Activated CD4-positive, CD25-positive, alpha-beta regulatory T cell treated with anti-CD3 and anti-CD28 coated beads, Interleukin-2, amount 50 U/mL, for 72 hours (primary cell): ENCODE results near the gene VAPB.
A peak's percentile ranks its signal among the peaks of the same experiment; 100 is the strongest.

Source experiments
- DNase-seq: peaks from one replicate; pipeline ENCODE4 v3.0.0; 2021

VAPB gene

DNA sequence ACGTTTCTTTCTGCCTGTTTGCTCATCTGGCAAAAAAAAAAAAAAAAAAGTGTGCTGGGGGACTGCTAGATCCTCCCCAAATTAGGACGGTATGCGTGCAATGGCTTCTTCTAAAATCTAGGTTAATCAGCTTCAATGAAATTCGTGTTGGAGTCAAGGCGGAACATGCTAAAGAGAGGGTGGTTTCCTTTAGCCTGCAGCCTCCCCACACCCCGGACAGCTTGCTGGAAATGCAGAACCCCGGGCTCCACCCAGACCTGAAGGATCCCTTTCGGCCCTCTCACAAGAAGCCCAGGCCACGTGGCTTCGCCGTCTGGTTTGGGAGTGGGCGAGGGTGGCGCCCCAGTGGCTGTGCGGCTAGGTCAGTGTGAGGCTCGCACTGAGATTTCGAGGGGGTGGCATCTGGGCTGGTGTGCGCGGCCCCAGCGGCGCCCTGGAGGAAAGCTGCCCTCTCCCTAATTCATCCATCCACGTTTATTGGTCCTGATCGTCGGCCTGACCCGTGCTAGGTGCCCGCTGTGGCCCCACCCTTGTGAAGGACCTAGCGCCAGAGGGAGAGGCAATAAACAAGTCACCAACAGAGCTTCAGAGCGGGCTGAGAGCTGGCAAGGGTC, 77.2 kb downstream of the VAPB start:
- no peak for DNase-seq

DNA sequence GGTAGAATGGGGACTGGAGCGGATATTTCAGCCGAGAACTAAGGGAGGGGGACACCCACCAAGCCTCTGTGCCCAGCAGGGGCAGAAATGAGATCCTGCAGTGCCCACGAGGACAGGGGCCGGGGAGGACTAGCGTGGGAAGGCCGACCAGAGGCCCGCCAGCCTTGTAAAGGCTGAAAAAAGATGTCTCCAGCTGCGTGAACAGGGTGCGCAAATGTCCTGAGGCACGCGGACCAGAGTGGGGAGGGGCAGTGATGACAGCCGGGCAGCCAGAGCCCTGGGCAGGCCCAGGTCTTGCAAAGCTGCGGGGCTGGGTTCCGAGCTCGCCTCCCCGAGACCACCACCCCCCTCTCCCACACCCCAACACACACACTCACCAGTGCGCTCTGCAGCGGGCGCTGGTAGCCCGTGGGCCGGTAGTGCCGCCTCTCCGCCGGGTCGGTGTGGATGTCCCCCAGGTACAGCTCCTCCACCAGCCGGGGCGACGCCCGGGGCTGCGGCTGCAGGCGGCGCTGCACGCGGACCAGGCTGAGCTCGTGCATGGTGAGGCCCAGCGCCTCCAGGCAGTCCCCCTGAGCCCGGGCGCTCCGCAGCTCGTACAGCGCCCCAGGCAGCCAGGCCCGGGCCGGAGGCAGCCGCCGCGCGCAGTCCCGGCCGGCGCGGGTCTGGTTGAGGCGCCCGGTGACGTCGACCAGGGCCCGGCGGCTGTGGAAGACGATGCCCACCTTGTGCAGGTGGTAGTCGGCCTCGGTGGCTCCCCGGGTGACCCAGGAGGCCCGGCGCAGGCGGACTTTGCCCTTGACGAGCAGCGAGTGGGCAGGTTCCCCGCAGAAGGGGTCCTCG, 77.9 kb downstream of the VAPB start:
- DNase-seq: no peak

DNA sequence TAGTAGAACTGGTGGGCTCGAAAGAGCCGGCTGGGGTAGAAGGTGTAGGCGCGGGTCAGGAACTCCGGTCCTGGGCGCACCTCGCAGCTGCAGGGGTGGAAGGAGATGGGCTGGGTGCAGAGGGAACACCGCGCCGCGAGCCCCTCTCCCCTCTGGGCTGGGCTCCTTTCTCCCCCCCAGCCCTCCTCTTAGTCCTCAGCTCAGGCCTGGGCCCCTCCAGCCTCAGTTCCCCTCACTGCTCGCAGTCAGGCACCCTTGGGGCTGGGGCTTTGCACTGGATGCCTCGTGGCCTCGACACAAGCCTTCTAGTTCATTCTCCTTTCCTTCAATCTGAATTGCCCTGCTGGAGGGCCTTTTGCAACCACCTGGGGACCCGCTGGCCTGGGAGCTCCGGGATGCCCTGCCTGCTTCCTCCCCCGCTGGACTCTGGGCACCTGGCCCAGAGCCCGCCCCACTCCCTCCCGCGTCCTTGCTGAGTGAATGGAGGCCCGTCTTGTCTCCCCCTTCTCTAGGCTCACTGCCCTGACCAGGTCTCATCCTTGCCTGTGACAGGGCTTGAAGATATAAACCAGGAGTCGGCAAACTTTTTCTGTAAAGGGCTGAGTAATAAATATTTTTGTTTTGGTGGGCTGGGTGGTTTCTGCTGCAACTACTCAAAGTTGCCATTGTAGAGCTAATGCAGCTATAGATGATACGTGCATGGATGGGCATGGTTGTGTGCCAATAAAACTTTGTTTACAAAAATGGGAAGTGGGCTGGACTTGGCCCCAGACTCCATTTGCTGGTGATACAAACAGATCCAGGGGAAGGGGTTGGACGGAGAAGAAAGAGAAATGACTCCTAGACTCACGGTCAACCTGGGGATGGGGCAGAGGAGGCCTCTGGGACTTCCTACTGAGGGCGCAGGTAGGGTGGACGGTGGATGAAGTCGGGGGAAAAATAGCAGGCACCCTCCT, 78.8 kb downstream of the VAPB start:
- DNase-seq: no peak

DNA sequence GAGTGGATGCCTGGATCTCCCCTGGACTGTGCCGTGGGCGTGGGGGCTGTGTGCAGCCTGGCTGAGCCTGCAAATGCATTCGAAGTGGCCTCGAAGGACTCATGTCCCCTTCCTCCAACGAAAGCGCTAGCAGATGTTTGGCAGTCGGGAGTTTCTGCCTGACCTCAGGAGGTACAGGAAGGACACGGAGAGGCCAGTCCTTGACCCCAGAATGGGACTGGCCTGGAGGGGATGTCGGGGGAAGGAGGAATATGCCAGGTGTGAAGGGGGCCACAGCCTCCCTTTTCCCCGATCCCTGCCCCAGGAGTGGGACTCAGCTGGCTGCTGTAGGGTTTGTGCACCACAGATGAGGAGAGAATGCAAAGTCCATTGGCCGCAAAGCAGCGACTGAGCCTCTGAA, 80.6 kb downstream of the VAPB start:
- DNase-seq: no peak

DNA sequence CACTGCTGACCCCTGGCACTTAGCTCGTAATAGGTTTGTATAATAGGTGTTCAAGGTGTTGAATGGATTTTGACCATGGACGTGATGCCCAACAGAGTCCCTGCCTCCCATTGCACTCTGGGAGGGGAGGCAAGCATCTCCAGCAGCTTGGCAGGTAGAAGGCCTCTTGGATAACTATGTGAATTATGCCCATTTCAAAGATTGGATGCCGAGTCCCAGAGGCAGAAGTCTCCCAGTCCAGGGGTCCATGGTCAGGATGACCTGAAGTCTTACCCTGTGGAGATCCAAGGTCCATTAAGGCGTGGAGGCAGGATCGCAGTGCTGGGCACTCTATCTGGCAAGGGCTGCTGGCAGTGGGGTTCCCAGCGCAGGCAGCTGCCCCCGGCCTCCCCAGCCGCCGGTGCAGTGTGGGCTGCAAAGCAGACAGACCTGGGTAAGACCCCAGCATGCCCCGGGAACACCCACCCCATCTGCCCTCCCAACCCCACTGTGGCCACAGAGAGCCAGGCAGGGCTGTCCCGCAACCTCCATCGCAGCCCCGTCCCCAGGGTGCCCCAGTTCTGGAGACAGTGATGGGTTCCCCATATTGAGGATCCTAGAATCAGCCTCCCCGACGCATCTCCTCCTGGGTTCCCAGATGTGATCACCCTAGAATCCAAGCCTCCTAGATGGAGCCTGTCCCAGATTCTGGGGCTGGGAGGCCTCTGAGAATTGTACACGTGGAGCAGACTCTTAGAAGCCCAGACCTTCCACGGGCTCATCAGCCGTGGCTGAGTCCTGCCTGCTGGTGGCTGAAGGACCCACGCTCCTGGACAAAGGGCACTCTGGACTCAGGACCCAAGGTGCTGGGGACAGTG, 81.5 kb downstream of the VAPB start:
- no peak for DNase-seq

DNA sequence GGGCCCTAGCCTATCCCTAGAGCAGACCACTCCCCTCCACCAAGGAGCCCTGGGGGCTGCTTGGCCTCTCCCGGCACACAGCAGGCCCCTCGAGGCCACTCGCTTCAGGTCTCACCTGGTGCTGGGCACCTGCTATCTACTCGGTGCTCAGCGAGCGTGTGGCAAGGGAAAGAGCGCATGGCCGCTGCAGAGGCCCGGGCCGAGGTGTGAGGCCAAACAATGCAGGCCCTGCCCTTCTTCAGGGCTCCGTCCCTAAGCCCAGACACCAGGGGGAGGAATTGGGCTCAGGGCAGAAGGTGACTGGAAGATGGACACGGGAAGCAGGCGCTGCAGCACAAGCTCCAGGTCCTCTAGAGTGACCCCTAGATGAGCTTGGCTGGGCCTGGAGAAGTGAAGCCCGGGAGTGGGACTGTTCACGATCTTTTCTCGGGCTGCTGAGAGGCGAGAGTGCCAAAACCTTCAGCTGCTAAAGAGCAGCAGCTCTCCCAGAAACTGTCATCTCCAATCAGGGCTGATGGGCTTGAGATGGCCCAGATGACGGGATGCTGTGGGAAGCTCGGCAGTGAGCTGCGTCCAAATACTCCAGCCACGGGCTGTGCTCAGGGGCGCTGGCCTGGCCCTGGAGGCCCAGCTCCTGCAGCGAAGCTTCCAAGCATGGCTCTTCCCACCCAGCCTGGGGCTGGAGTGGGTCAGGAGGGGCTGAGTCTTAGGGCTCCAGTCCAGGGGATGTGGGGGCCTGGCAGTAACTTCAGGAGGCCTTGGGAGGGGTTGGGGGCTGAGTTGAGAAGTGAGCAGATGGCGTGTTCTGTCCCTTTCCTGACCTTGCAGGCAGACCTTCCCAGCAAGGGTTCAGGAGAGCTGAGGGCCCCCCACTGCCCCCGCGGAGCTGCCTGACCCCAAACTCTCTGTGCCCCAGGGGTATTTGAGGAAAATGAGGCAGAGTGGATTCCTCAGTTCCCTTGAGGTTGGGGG, 82.5 kb downstream of the VAPB start:
- no peak for DNase-seq

DNA sequence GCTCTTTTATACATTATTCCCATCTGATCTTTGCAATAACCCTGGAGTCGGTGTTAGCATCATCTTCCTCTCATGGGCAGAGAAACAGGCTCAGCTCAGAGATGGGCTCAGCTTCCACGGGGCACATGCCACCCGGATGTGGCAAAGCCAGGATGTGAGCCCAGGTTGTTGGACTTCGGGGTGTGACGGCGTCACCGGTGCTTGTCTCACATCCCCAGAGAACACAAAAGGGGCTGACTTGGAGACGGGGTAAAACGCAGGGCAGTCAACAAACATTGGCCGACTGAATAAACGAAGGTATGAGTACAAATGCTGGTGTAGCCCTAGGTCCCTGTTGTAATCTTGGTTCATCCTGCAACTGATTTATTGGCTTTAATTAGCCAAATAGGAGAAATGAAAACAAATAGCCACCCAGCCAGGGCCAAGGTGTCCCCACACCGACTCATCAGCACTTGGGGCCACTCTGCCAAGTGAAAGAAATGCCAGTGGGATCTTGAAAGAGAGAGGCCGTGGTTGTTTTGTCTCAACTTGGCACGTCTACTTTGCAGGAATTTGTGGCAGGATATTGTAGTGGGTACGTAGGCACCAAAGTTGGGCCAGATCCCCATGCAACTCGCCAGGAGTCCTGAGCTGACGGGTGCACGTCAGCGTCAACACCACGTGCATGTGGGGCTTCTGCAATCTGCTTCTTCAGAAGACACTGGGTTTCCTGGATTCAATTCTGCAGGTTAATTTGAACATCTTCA, 83.4 kb downstream of the VAPB start:
- no peak for DNase-seq

DNA sequence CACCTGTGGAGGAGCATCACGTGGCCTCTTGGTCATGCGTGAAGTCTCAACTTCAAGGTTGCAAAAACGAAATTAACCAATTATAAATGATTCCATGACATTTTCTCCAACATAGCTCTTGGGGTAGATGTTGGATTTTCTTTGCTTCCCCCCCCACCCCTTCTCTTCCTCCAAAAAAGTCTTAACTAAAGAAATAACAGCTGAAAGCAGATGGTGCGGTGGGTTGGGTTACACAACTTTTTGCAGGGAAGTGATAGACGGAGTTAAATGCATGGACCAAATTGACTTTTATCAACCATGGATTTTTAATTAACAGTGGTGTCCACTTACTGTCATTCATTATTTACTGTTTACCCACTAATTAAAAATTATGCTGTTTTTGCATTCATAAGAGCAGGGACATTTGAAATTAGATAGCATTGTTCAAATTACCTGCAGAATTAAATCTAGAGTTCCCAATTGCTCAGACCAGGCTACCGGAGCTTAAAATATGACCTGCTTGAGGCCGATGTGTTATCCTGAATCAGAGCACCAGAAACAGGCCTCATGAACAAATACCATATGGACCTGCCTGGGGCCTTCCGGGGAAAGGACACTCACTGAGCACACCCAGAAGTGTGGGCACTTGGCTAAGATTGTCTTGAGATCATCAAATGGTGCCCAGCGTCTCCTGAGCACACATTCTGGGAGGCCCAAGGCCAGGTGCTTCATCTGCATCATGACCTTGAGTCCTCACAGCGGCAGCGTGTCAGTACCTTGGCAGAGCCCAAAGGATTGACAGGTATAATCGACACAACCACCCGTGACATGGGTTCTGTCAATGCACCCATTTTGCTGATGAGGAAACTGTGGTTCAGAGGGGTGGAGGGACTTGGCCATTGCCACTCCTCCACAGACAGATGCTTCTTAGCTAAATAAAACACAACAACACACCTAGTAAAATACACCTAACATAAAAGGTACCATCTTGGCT, 84.7 kb downstream of the VAPB start:
- DNase-seq: no peak

DNA sequence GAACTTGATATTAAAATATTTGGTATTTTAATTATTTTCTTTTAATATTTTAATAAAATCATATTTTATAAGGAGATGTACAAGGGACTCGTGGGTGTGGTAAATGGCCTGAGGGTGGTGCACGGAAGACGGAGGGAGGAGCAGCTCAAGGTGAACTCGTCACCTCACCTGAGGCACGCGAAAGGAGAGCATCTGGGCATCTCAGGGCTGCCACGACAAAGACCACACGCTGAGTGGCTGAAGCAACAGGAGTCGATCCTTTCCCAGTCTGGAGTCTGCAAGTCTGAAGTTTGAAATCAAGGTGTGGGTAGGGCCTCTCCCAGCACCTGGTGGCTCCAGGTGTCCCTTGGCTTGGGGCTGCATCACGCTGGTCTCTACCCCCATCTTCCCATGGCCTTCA, 86.4 kb downstream of the VAPB start:
- DNase-seq: no peak

DNA sequence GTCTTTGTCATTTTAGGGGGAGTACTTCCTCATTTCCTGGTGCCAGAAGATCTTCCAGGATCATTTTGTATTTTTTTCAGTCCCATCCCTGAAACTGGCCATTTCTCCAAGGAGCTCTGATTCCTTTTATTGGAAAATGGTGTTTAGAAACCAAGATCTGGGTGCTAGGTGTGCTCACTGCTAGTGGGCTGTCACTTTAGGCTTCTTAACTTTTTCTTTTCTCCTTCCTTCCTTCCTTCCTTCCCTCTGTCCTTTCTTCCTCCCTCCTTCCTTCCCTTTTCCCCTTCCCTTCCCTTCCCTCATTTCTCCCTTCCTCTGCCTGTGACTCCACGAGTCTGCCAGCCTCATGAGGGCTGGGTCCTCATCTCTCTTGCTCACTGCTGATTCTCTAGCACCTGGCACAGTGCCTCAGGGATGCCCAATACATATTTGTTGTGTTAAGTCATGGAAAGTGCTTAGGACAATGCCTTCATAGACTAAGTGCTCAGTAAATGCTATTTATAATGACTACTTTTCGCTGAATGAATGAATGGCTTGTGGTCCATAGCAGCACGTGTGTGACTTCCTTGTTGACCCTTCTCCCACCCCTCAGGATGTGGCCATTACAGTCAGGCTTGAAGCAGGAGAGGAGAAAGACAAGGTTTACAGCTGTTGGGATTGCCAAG, 89.2 kb downstream of the VAPB start:
- no peak for DNase-seq

DNA sequence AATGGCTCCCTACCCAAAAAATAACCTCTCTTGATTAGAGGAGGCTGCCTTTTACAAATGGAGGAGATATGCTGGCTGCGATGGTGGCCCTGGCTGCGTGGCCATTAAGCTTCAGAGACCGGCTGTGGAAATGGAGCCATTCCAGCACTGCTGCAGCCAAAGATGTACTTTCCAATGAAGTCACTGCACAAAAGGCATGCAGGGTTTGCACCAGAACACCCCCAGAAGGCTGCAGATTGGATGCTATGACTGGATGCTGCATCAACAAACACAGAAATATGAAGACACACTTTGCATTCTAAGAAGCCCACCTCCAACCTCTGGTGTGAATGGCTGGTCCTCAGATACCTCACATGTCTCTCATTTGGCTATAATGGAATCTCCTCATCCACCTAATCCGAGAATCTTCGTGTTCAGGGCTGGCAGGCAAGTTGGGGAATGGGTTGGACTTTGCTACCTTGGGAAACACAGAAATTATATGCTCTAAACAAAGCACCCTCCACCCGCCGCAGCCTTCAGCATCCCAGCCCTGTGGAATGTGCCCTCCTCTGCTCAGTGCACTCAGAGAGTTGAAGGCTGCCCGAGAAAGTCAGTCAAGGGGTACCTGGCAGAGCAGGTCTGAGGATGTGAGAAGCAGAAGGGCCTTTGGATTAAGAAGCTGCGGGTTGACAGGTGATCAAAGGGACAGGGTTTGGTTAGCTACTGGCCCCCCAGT, 90.9 kb downstream of the VAPB start:
- DNase-seq: no peak

DNA sequence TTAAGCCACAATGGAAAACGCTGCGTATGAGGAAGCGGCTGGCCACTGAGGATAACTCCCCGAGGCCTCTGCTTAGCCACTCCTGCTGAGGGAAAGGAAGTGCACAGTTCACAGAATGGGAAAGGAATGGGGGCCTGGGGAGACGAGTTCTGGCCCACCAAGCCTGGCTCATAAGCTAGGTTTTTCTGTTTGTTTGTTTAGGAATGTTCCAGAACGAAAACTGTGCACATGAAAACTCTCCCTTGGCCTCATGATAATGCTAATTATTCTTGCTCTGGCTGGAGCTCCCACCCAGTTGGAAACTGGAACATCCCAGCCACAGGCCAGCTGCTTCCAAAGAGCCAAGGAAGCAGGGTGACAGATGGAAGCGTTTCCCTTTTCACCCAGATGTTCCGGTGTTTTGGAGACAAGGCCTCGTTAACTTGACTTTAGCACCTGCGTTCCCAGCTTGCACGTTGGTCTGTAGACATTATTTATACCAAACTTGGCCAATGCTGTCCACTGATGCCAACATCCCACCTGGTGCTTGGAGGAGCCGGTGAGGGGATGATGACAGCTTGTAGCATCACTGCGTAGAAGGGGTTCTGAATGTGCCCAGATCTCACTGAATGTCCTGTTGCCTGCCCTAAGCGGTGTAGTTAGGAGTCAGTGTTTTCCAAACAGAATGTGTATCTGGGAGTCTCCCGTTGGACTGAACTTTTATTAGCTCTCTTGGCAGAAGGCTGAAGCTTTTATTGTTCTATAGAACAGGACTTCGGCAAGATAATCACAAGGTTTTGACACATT, 91.7 kb downstream of the VAPB start:
- DNase-seq: no peak

DNA sequence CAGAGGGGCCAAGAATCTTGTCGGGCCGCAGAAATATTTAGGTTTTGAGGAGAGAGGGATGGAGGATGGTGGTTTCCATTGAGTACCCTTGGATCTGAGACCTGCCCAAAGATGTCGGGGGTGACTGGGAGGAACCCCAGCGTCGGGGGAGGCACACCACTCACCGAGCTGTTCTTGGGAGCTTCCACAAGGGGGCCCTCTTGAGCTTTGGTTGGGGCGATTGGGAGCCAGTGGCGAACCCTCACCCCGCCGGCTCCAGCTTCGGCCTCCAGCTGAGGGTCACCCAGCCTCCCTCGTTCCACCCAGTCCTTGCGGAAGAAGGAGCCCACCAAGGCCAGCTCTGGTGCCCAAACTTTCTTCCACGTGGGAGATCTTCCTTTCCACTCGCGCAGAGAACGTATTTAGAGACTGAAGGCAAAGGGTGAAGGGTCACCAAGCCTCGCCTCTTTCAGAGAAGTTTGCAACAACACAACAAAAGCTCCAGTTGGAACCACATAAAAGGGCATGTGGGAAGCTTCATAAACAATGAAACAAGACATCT, 92.5 kb downstream of the VAPB start:
- peak; percentile 67 for DNase-seq

DNA sequence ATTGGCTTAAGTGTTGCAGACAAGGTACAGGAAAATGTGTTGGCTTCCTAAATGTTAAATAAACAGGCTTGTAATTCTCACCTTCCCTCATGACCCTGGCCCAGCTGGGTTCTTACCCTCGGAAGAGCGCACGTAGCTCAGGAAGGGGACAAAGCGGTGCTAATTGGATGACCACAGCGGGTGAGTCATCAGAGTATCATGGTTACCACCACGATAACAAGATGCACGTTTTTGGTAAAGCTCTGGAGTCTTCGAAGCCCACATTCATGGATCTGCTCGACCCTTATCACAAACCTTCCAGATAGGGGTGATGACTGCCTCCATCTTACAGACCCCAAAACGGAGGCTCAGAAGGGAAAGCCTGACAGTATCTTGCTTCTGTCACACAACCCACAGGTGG, 93.4 kb downstream of the VAPB start:
- no peak for DNase-seq

DNA sequence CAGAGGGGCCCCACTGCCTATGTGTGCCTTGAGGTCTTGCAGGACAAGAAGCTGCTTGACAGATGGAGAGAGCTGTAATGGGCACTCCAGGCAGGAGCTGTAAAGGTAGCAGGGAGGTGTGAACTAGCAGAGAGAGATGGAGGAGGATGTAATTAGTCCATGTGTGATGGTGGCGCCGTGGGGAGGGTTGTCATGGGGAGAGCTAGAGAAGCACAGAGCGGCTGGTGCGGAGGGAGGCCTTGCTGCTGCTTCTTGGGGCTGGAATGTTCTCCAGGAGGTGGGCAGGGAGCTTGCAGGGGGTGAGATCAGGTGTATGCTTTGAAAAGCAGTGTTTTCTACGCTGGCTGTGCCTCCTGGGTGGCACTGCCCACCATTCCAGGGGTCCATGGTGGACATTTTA, 94.0 kb downstream of the VAPB start:
- no peak for DNase-seq

DNA sequence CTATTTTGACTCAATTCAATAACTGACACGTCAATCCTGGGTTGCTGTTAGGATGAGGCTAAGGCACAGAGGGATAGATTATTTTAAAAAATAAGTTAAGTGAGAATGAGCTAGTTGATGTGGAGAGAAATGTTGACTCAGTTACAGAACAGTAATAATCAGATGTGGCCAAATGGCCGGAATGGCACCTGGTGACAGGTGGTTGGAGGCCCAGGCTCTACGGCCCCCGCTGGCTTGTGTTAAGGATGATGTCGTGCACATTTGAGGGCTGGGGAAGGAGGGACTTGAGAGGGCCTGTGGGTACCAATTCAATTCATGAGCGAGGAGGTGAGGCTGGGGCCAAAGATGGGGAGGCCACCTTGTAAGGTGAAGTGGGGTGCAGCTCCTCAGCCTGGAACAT, 94.4 kb downstream of the VAPB start:
- no peak for DNase-seq

DNA sequence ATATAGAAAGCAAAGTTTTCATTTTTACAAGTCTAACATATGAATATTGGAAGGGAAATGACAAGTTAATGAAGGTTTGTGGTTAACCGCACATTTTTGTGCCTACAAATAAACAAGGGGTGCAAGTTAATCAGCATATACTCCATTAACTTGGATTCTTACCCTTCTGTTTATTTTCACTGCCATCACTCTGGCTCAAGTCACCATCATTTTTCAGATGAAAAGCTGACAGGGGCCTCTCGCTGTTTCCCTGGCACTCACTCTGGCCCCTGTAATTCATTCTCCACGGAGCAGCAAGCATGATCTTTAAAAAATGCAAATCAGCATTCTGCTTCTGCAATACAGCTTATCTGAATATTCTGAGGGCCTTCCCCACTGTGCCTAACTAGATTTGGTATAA, 96.4 kb downstream of the VAPB start:
- DNase-seq: no peak
